Measurements from ENCODE around the gene AIMP1.
"Not testable (repeated sequence)": the region's sequence is repeated elsewhere in the genome, so short reads cannot be mapped to it uniquely, and the experiment has no call there.

GRCh38 chr4:106398898-106399297 is 82.5 kb downstream of the AIMP1 start:
- not testable (repeated sequence) for TF ChIP-seq CTCF (IDR thresholded peaks at IDR 0.05; ENCODE audit: insufficient read depth, low read depth, low read length); EZH2 (IDR thresholded peaks at IDR 0.05; ENCODE audit: insufficient read depth, low read length)

All from astrocyte (in vitro differentiated cells and primary cell).